Spleen (tissue), 7 donors: ENCODE data around the gene HPS4.

Experiments
- POLR2A ChIP-seq, 3 donors: fragments of 450-650 bp; IDR thresholded peaks; one replicate each; pipeline ENCODE4 v1.5.1; 2017; ENCODE audit warnings: antibody characterized with exemption in 3 of 3, mild to moderate bottlenecking in 1 of 3
- POLR2AphosphoS5 ChIP-seq, 3 donors: sonication (generic); formaldehyde crosslinking; IDR thresholded peaks; one replicate each; pipeline ENCODE4 v1.5.1; 2017; ENCODE audit warnings: antibody characterized with exemption in 3 of 3
- TF ChIP-seq, protein P1 (sequence below), 11 experiments: fragments of 200-600 bp in 7 of 11; fragments of 450-650 bp in 4 of 11; sonication (generic) in 4 of 11; IDR thresholded peaks in 8 of 11; conservative IDR thresholded peaks in 3 of 11; 1 replicate in 7 of 11; 2 replicates in 4 of 11; pipeline versions ENCODE4 v1.4.0 to v1.8.0; 2016 to 2021; ENCODE audit warnings: antibody characterized with exemption in 11 of 11, inconsistent platforms in 4 of 11, mild to moderate bottlenecking in 1 of 11
- donor health status: DM: no; HTN: no; CAD: no; lungs with moderate emphysema.
- donor health status: DM: no; HTN: no; CAD: no.
- donor health status: DM: no; HTN: no; CAD: no.

- TF ChIP-seq, protein P1, sequence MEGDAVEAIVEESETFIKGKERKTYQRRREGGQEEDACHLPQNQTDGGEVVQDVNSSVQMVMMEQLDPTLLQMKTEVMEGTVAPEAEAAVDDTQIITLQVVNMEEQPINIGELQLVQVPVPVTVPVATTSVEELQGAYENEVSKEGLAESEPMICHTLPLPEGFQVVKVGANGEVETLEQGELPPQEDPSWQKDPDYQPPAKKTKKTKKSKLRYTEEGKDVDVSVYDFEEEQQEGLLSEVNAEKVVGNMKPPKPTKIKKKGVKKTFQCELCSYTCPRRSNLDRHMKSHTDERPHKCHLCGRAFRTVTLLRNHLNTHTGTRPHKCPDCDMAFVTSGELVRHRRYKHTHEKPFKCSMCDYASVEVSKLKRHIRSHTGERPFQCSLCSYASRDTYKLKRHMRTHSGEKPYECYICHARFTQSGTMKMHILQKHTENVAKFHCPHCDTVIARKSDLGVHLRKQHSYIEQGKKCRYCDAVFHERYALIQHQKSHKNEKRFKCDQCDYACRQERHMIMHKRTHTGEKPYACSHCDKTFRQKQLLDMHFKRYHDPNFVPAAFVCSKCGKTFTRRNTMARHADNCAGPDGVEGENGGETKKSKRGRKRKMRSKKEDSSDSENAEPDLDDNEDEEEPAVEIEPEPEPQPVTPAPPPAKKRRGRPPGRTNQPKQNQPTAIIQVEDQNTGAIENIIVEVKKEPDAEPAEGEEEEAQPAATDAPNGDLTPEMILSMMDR (IDR thresholded peaks at IDR 0.05 in 8 of 11, conservative IDR thresholded peaks at IDR 0.05 in 3 of 11): no peak
- TF ChIP-seq POLR2A (IDR thresholded peaks at IDR 0.05) (no peak), POLR2AphosphoS5 (IDR thresholded peaks at IDR 0.05) (no peak)
Measured at GRCh38 chr22:26430600-26430999, 53.0 kb downstream of the HPS4 start.
